Bronchial epithelial cell (primary cell): ENCODE results near the gene PATJ. TPM values are rescaled to one million over a fixed set of nuclear protein-coding genes. Genes with fewer than 3 reads are reported as not detected.

ENCODE experiments used
- DNase-seq: peaks from one replicate; pipeline ENCODE4 v3.0.0-alpha.2; 2010; ENCODE audit warnings: low read depth
- FAIRE-seq: peaks from 2 replicates; lab custom pipeline; 2011; peaks lifted over from hg19 to GRCh38; lab: Jason Lieb, UNC
- H3K27me3 ChIP-seq: 2 replicates; pipeline ENCODE4 v1.5.1; 2011; ENCODE audit warnings: low read length; ENCODE audit not compliant: control insufficient read depth, insufficient read depth
- H3K36me3 ChIP-seq: 2 replicates; pipeline ENCODE4 v1.5.1; 2011; ENCODE audit warnings: low read length; ENCODE audit not compliant: control insufficient read depth, insufficient read depth
- H3K4me3 ChIP-seq: 2 replicates; pipeline ENCODE4 v1.5.1; 2011; ENCODE audit warnings: mild to moderate bottlenecking, low read depth, low read length, control low read depth
- CTCF ChIP-seq: IDR thresholded peaks from 2 replicates; pipeline ENCODE4 v1.5.1; 2011; ENCODE audit warnings: mild to moderate bottlenecking, moderate library complexity, low read length, control low read depth, inconsistent platforms; ENCODE audit not compliant: insufficient read depth, severe bottlenecking
- total RNA-seq: library from RNA; depleted of rRNA; stranded (reverse); fragments of >200 nt; gene quantifications from 2 replicates; pipeline ENCODE4 v1.2.1, GENCODE V29; 2014

PATJ gene
- total RNA-seq, 1 donor from 2014 or later, result 46.6 TPM

DNA sequence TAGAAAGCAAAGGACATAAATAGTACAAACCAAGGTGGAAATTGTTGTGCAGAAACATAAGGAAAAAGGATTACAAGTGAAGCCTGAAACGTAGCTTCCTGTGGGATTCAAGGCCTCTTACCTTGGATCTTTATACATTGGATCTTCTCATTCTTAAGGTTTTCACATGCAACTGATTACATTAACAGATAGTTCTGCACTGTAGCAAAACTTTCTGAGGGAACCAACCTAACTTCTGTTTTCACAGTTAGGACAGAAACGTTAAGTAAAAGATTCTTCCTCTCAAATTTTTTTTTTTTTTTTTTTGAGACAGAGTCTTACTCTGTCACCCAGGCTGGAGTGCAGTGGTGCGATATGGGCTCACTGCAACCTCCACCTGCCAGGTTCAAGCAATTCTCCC is 9.6 kb upstream of the PATJ start:
- no peak for FAIRE-seq
- no peak for TF ChIP-seq CTCF
- no peak overlapping the region for H3K4me3 ChIP-seq
- DNase-seq, result no peak
- no peaks in the 10 kb centered on the region for H3K36me3 ChIP-seq
- no peaks in the 10 kb centered on the region for H3K27me3 ChIP-seq

- FAIRE-seq (no peak), DNase-seq (no peak)
- no peak for TF ChIP-seq CTCF
- Histone ChIP-seq H3K36me3 (no peaks in the 10 kb centered on the region), H3K4me3 (peak overlapping the region; percentile 92), H3K27me3 (no peaks in the 10 kb centered on the region)
These were observed 1.3 kb upstream of the PATJ start for GRCh38 chr1:61740751-61741700.

DNA sequence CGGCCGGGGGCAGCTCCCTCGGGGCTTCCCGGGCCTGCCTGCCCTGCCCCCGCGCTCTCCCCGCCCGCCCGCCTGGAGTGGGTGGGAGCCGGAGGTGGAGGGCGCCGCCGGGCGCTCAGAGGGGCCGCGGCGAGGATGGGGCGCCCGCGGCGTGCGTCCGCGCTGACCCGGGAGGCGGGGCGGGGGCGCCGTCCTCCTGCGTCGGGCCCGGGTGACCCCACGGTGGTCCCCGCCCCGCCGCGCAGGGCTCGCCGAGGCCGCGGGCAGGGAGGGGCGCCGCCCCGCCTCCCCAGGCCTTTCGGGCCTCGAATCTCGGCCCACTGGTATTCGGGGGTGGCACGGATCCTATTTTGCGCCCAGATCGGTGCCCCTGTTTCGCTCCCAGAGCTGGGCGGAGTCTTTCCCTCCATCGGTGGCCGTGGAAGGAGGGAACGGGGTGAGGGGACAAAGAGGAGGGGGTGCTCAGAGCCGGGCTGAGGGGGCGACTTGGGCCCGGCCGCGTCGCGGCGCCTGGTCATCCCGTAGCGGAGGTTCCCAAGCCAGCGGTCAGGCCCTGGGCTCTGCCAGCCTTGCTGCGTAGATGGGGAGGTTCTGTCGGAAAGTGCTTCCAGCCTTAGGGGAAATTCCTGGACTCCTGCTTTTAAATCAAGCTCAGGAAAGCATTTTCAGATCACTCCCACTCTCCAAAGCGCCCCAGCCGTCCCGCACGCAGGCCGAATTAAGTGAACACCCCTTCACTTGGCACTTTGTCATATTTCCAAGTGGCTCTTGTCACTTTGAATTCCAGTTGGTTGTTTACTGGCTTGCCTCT is 545 bp downstream of the PATJ start:
- no peak for TF ChIP-seq CTCF
- peak; percentile 30 for DNase-seq
- H3K4me3 ChIP-seq, result peak overlapping the region; percentile 92
- H3K36me3 ChIP-seq, result no peaks in the 10 kb centered on the region
- no peak for FAIRE-seq
- no peaks in the 10 kb centered on the region for H3K27me3 ChIP-seq

- H3K36me3 ChIP-seq, result no peaks in the 10 kb centered on the region
- peak overlapping the region; percentile 92 for H3K4me3 ChIP-seq
- H3K27me3 ChIP-seq, result no peaks in the 10 kb centered on the region
- FAIRE-seq (no peak), DNase-seq (no peak)
- no peak for TF ChIP-seq CTCF
These were observed 1.1 kb downstream of the PATJ start for GRCh38 chr1:61743431-61743705.

GRCh38 chr1:61743716-61744580 is 1.7 kb downstream of the PATJ start:
- FAIRE-seq, result no peak
- no peak for DNase-seq
- no peaks in the 10 kb centered on the region for H3K36me3 ChIP-seq
- no peaks in the 10 kb centered on the region for H3K27me3 ChIP-seq
- no peak overlapping the region for H3K4me3 ChIP-seq
- no peak for TF ChIP-seq CTCF
